CD14-positive monocyte (primary cell): ENCODE data around the gene DYNC1H1. TPM values are rescaled to one million over a fixed set of nuclear protein-coding genes. Genes with fewer than 3 reads are reported as not detected.
A peak's percentile ranks its signal among the peaks of the same experiment; 100 is the strongest.

Experiments used
- DNase-seq, 3 donors: peaks; one replicate each; pipeline ENCODE4 v3.0.0-alpha.2; 2011 to 2022
- H2AFZ ChIP-seq: 2 replicates; pipeline ENCODE4 v1.6.0; 2012; ENCODE audit warnings: mild to moderate bottlenecking, low read depth, low read length, inconsistent platforms; ENCODE audit not compliant: insufficient read depth, poor library complexity, severe bottlenecking
- H3K27ac ChIP-seq, 2 donors: 1 replicate in 1 of 2; 2 replicates in 1 of 2; pipeline ENCODE4 v1.5.1; 2012 to 2013; ENCODE audit warnings: low read length in 2 of 2, control low read depth in 1 of 2, inconsistent platforms in 1 of 2, low read depth in 1 of 2, mild to moderate bottlenecking in 1 of 2
- H3K27me3 ChIP-seq, 2 donors: one replicate each; pipeline versions ENCODE4 v1.6.0 to v1.6.1; 2011 to 2013; ENCODE audit warnings: low read length in 2 of 2; ENCODE audit not compliant: control insufficient read depth in 2 of 2, insufficient read depth in 2 of 2
- H3K36me3 ChIP-seq, 2 donors: replicated peaks in 1 of 2; 1 replicate in 1 of 2; 2 replicates in 1 of 2; pipeline versions ENCODE4 v1.5.1 to v1.6.1; 2012 to 2013; ENCODE audit warnings: low read length in 2 of 2, control low read depth in 1 of 2, inconsistent platforms in 1 of 2, mild to moderate bottlenecking in 1 of 2; ENCODE audit not compliant: insufficient read depth in 2 of 2, control insufficient read depth in 1 of 2
- H3K4me1 ChIP-seq, 2 donors: 1 replicate in 1 of 2; 2 replicates in 1 of 2; pipeline versions ENCODE4 v1.5.1 to v1.6.1; 2012 to 2013; ENCODE audit warnings: low read length in 2 of 2, control low read depth in 1 of 2, inconsistent platforms in 1 of 2, mild to moderate bottlenecking in 1 of 2, moderate library complexity in 1 of 2; ENCODE audit not compliant: insufficient read depth in 2 of 2, control insufficient read depth in 1 of 2
- H3K4me2 ChIP-seq: replicated peaks from 2 replicates; pipeline ENCODE3; 2012; ENCODE audit warnings: low read length, moderate library complexity, mild to moderate bottlenecking; ENCODE audit not compliant: poor library complexity, severe bottlenecking; ENCODE audit errors: extremely low read depth
- H3K4me3 ChIP-seq, 3 experiments: fragments of 200-600 bp in 1 of 3; sonication (generic) in 1 of 3; replicated peaks in 1 of 3; 1 replicate in 2 of 3; 2 replicates in 1 of 3; pipeline ENCODE4 v1.5.1; 2011 to 2013; ENCODE audit warnings: low read length in 3 of 3, mild to moderate bottlenecking in 3 of 3, control low read depth in 2 of 3, low read depth in 2 of 3, inconsistent platforms in 1 of 3, moderate library complexity in 1 of 3
- H3K79me2 ChIP-seq: 2 replicates; pipeline ENCODE4 v1.6.0; 2012; ENCODE audit warnings: mild to moderate bottlenecking, control low read depth, inconsistent platforms, low read length, moderate library complexity; ENCODE audit not compliant: insufficient read depth
- H3K9ac ChIP-seq: 2 replicates; pipeline ENCODE4 v1.6.0; 2017; ENCODE audit warnings: low read length, mild to moderate bottlenecking; ENCODE audit not compliant: insufficient read depth, poor library complexity, severe bottlenecking
- H3K9me3 ChIP-seq, 2 donors: replicated peaks in 1 of 2; 1 replicate in 1 of 2; 2 replicates in 1 of 2; pipeline versions ENCODE4 v1.5.1 to v1.6.1; 2012 to 2013; ENCODE audit warnings: low read length in 2 of 2, control low read depth in 1 of 2; ENCODE audit not compliant: control insufficient read depth in 1 of 2, insufficient read depth in 1 of 2
- H4K20me1 ChIP-seq: 2 replicates; pipeline ENCODE4 v1.6.0; 2012; ENCODE audit warnings: mild to moderate bottlenecking, low read length, control low read depth, moderate library complexity; ENCODE audit not compliant: insufficient read depth
- H3K27ac Mint-ChIP-seq, 7 donors: one replicate each; pipeline ENCODE4 v1.8.0; 2020; ENCODE audit warnings: mild to moderate bottlenecking in 7 of 7, mixed read lengths in 7 of 7, moderate library complexity in 6 of 7, inconsistent platforms in 2 of 7
- H3K27me3 Mint-ChIP-seq, 3 donors: one replicate each; pipeline ENCODE4 v1.8.0; 2021 to 2022; ENCODE audit warnings: low read depth in 3 of 3, mild to moderate bottlenecking in 3 of 3, mixed read lengths in 3 of 3, moderate library complexity in 3 of 3, inconsistent platforms in 1 of 3
- H3K36me3 Mint-ChIP-seq, 2 donors: one replicate each; pipeline ENCODE4 v1.8.0; 2020; ENCODE audit warnings: mixed read lengths in 2 of 2, inconsistent platforms in 1 of 2, mild to moderate bottlenecking in 1 of 2
- H3K4me1 Mint-ChIP-seq: one replicate; pipeline ENCODE4 v1.8.0; 2020; ENCODE audit warnings: mild to moderate bottlenecking, mixed read lengths
- H3K4me3 Mint-ChIP-seq, 2 donors: one replicate each; pipeline ENCODE4 v1.8.0; 2020; ENCODE audit warnings: mild to moderate bottlenecking in 2 of 2, mixed read lengths in 2 of 2, moderate library complexity in 1 of 2
- H3K9me3 Mint-ChIP-seq, 7 donors: one replicate each; pipeline ENCODE4 v1.8.0; 2020 to 2022; ENCODE audit warnings: mixed read lengths in 7 of 7, mild to moderate bottlenecking in 6 of 7, moderate library complexity in 6 of 7, inconsistent platforms in 2 of 7
- WGBS: methylation state at CpG from one replicate; pipeline ENCODE4 v1.1.5; 2013; ENCODE audit warnings: missing lambda C conversion rate; ENCODE audit not compliant: insufficient coverage; 5-methylcytosine and 5-hydroxymethylcytosine counted together
- intact Hi-C, 2 donors: fragments of 100-400 bp; cut with micrococcal nuclease; formaldehyde crosslinking; loops; one replicate each; pipeline versions ENCODE4 v1.15.0 to v1.15.1; 2023
- polyA plus RNA-seq, 3 donors: library from polyadenylated mRNA; depleted of rRNA in 1 of 3; unstranded in 2 of 3; stranded (reverse) in 1 of 3; fragments of 300-500 nt in 2 of 3; fragments of >200 nt in 1 of 3; fragmentation: Illumina TruSeq in 2 of 3; gene quantifications; 1 replicate in 2 of 3; 2 replicates in 1 of 3; pipeline ENCODE4 v1.2.3, GENCODE V29; 2012 to 2021
- TF ChIP-seq, protein P1 (sequence below): fragments of 200-600 bp; IDR thresholded peaks from one replicate; pipeline ENCODE4 v1.8.0; 2022; ENCODE audit warnings: antibody characterized with exemption, mild to moderate bottlenecking

DYNC1H1 gene
- polyA plus RNA-seq, 3 donors, result 14.7 to 87.3 (median 23.6) TPM

DNA sequence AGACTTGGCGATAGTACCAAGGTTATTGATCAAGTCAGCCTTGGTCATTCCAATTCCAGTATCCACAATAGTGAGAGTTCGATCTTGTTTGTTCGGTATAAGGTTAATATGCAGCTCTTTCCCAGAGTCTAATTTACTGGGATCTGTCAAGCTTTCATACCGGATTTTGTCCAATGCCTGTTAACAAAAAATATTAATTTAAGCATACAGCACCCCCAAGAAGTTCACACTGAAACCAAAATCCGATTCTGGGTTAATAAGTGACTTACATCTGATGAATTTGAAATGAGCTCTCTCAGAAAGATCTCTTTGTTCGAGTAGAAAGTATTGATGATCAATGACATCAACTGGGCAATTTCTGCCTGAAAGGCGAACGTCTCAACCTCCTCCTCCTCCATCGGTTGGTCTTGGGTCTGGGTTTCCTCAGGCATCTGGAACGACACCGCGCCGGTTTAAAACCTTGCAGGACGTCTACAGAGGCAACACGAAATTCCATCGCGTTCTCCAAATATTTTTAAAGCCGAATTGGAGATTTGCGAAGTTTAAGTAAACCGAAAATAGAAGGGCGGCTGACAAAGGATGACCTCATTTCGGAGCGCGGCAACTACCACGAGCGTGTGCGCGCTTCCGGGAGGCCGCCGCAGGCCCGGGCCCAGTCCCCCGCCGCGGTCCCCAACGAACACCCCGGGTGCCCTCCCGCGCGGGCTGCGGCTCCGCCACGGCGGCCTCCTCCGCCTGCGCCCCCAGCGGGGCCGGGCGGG lies 121.8 kb downstream of the DYNC1H1 start:
- H3K27ac Mint-ChIP-seq, result peak overlapping the region; percentile 89 to 96 (median 94)
- Histone ChIP-seq H3K4me2 (peak overlapping the region; percentile 91), H3K27me3 (no peaks in the 10 kb centered on the region), H4K20me1 (peaks cover 45% of the 10 kb centered on the region), H2AFZ (no peak overlapping the region), H3K4me1 (peaks cover 25 to 47% of the 10 kb centered on the region in 2 donors), H3K27ac (peak overlapping the region; percentile 83 to 91), H3K79me2 (peaks cover 53% of the 10 kb centered on the region), H3K4me3 (peak overlapping the region; percentile 52 to 88 (median 57)), H3K9me3 (no peaks in the 10 kb centered on the region), H3K36me3 (peaks cover 45 to 48% of the 10 kb centered on the region in 2 donors), H3K9ac (peak overlapping the region; percentile 90)
- peaks cover 52 to 53% of the 10 kb centered on the region in 2 donors for H3K36me3 Mint-ChIP-seq
- WGBS, result under 1% methylated on average over 40 of the region's 49 CpGs
- peaks cover 54% of the 10 kb centered on the region for H3K4me1 Mint-ChIP-seq
- intact Hi-C loops, result loop anchor here in 1 of 2 donors (5.0 kb wide), 3 partner anchors 51 to 276 kb away; partner anchors contain the start of genes CINP, TECPR2, WDR20 and ZNF839
- TF ChIP-seq, protein P1, sequence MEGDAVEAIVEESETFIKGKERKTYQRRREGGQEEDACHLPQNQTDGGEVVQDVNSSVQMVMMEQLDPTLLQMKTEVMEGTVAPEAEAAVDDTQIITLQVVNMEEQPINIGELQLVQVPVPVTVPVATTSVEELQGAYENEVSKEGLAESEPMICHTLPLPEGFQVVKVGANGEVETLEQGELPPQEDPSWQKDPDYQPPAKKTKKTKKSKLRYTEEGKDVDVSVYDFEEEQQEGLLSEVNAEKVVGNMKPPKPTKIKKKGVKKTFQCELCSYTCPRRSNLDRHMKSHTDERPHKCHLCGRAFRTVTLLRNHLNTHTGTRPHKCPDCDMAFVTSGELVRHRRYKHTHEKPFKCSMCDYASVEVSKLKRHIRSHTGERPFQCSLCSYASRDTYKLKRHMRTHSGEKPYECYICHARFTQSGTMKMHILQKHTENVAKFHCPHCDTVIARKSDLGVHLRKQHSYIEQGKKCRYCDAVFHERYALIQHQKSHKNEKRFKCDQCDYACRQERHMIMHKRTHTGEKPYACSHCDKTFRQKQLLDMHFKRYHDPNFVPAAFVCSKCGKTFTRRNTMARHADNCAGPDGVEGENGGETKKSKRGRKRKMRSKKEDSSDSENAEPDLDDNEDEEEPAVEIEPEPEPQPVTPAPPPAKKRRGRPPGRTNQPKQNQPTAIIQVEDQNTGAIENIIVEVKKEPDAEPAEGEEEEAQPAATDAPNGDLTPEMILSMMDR, result no peak
- H3K27me3 Mint-ChIP-seq, result peaks cover 4 to 6% (median 5%) of the 10 kb centered on the region in 3 donors
- H3K9me3 Mint-ChIP-seq, result peaks cover 0 to 5% (median 0%) of the 10 kb centered on the region in 7 donors
- peak overlapping the region; percentile 94 to 95 for H3K4me3 Mint-ChIP-seq
- DNase-seq, result peak; percentile 41 to 70 (median 44)

- H3K27me3 Mint-ChIP-seq, result peaks cover 4 to 6% (median 5%) of the 10 kb centered on the region in 3 donors
- WGBS, result 0% methylated on average over 32 of the region's 32 CpGs
- H3K4me1 Mint-ChIP-seq, result peaks cover 54% of the 10 kb centered on the region
- no peak for DNase-seq
- Histone ChIP-seq H3K36me3 (peaks cover 40 to 42% of the 10 kb centered on the region in 2 donors), H2AFZ (no peak overlapping the region), H3K4me1 (peaks cover 25 to 47% of the 10 kb centered on the region in 2 donors), H3K4me2 (peak overlapping the region; percentile 91), H3K27me3 (no peaks in the 10 kb centered on the region), H3K79me2 (peaks cover 53% of the 10 kb centered on the region), H4K20me1 (peaks cover 40% of the 10 kb centered on the region), H3K27ac (peak overlapping the region; percentile 83 to 91), H3K9ac (peak overlapping the region; percentile 90), H3K9me3 (no peaks in the 10 kb centered on the region), H3K4me3 (peak overlapping the region; percentile 52 to 88 (median 57))
- TF ChIP-seq, protein P1, result no peak
- H3K27ac Mint-ChIP-seq, result peak overlapping the region; percentile 77 to 95 (median 92)
- peaks cover 0 to 5% (median 0%) of the 10 kb centered on the region in 7 donors for H3K9me3 Mint-ChIP-seq
- H3K4me3 Mint-ChIP-seq, result peak overlapping the region; percentile 81 to 85
- H3K36me3 Mint-ChIP-seq, result peaks cover 47 to 48% of the 10 kb centered on the region in 2 donors
- intact Hi-C loops, result loop anchor here in 1 of 2 donors (5.0 kb wide), 3 partner anchors 51 to 276 kb away; partner anchors contain the start of genes CINP, TECPR2, WDR20 and ZNF839
These were observed 122.3 kb downstream of the DYNC1H1 start for GRCh38 chr14:102086709-102086971.
